H9 (cell line): Measurements from ENCODE around the gene UGT3A1. TPM values are rescaled to one million over a fixed set of nuclear protein-coding genes. Genes with fewer than 3 reads are reported as not detected.

ENCODE experiments used
- DNase-seq: peaks from one replicate; pipeline ENCODE4 v3.0.0-alpha.2; 2017
- H2AFZ ChIP-seq: one replicate; pipeline ENCODE4 v1.6.1; 2013; ENCODE audit warnings: mild to moderate bottlenecking, low read length, control low read depth, moderate library complexity
- H2AK5ac ChIP-seq: 2 replicates; pipeline ENCODE4 v1.6.1; 2013; ENCODE audit warnings: low read length, control low read depth, mixed read lengths; ENCODE audit not compliant: insufficient read length
- H2BK120ac ChIP-seq: one replicate; pipeline ENCODE4 v1.6.1; 2013; ENCODE audit warnings: low read depth, mild to moderate bottlenecking, low read length, control low read depth, inconsistent platforms; ENCODE audit not compliant: poor library complexity, severe bottlenecking
- H2BK12ac ChIP-seq: 2 replicates; pipeline ENCODE4 v1.6.1; 2013; ENCODE audit warnings: low read length, control low read depth, mixed read lengths, low read depth; ENCODE audit not compliant: insufficient read length
- H2BK15ac ChIP-seq: 2 replicates; pipeline ENCODE4 v1.6.1; 2013; ENCODE audit warnings: low read depth, low read length, control low read depth
- H2BK20ac ChIP-seq: one replicate; pipeline ENCODE4 v1.6.1; 2013; ENCODE audit warnings: low read depth, mild to moderate bottlenecking, low read length, control low read depth, inconsistent platforms; ENCODE audit not compliant: poor library complexity, severe bottlenecking
- H2BK5ac ChIP-seq: 2 replicates; pipeline ENCODE4 v1.6.1; 2013; ENCODE audit warnings: low read length, control low read depth, mixed read lengths; ENCODE audit not compliant: insufficient read length
- H3K14ac ChIP-seq: 2 replicates; pipeline ENCODE4 v1.6.1; 2013; ENCODE audit warnings: low read length, control low read depth; ENCODE audit not compliant: insufficient read depth
- H3K18ac ChIP-seq: 2 replicates; pipeline ENCODE4 v1.6.1; 2013; ENCODE audit warnings: low read depth, mild to moderate bottlenecking, mixed read lengths, low read length, control low read depth; ENCODE audit not compliant: insufficient read length
- H3K23ac ChIP-seq: 2 replicates; pipeline ENCODE4 v1.6.1; 2013; ENCODE audit warnings: low read length, control low read depth, mixed read lengths, low read depth; ENCODE audit not compliant: insufficient read length
- H3K23me2 ChIP-seq: 2 replicates; pipeline ENCODE4 v1.6.1; 2013; ENCODE audit warnings: low read depth, mild to moderate bottlenecking, mixed read lengths, low read length, control low read depth; ENCODE audit not compliant: insufficient read length, poor library complexity, severe bottlenecking
- H3K27ac ChIP-seq: 2 replicates; pipeline ENCODE4 v1.5.1; 2013; ENCODE audit warnings: low read length, control low read depth, mixed read lengths, low read depth; ENCODE audit not compliant: insufficient read length
- H3K27me3 ChIP-seq: 2 replicates; pipeline ENCODE4 v1.6.1; 2013; ENCODE audit warnings: low read length, control low read depth, inconsistent platforms; ENCODE audit not compliant: insufficient read depth
- H3K4ac ChIP-seq: 2 replicates; pipeline ENCODE4 v1.6.1; 2013; ENCODE audit warnings: low read depth, mild to moderate bottlenecking, control low read depth, inconsistent platforms, low read length, moderate library complexity
- H3K4me1 ChIP-seq: 2 replicates; pipeline ENCODE4 v1.6.1; 2013; ENCODE audit warnings: low read length, control low read depth, inconsistent platforms; ENCODE audit not compliant: insufficient read depth
- H3K4me2 ChIP-seq: 2 replicates; pipeline ENCODE4 v1.6.1; 2013; ENCODE audit warnings: low read length, control low read depth, mixed read lengths; ENCODE audit not compliant: insufficient read length, insufficient read depth
- H3K56ac ChIP-seq: 2 replicates; pipeline ENCODE4 v1.6.1; 2013; ENCODE audit warnings: low read depth, mild to moderate bottlenecking, mixed read lengths, low read length, control low read depth; ENCODE audit not compliant: insufficient read length
- H3K79me1 ChIP-seq: 2 replicates; pipeline ENCODE4 v1.6.1; 2013; ENCODE audit warnings: low read depth, mild to moderate bottlenecking, moderate library complexity, low read length, control low read depth, inconsistent platforms; ENCODE audit not compliant: insufficient read depth, poor library complexity, severe bottlenecking
- H3K79me2 ChIP-seq: 2 replicates; pipeline ENCODE4 v1.6.1; 2013; ENCODE audit warnings: low read length, control low read depth, inconsistent platforms; ENCODE audit not compliant: insufficient read depth
- H3K9ac ChIP-seq: 2 replicates; pipeline ENCODE4 v1.6.1; 2013; ENCODE audit warnings: low read length, control low read depth, mixed read lengths; ENCODE audit not compliant: insufficient read length; ENCODE audit errors: extremely low read depth
- H3K9me3 ChIP-seq: one replicate; pipeline ENCODE4 v1.6.1; 2013; ENCODE audit warnings: low read depth, low read length, inconsistent platforms; ENCODE audit not compliant: control insufficient read depth
- H3T11ph ChIP-seq: one replicate; pipeline ENCODE4 v1.6.1; 2013; ENCODE audit warnings: mild to moderate bottlenecking, low read length, control low read depth, inconsistent platforms
- H4K20me1 ChIP-seq: one replicate; pipeline ENCODE4 v1.6.1; 2013; ENCODE audit not compliant: control insufficient read depth, insufficient read length, insufficient read depth
- H4K5ac ChIP-seq: 2 replicates; pipeline ENCODE4 v1.6.1; 2013; ENCODE audit warnings: low read depth, mild to moderate bottlenecking, mixed read lengths, low read length, control low read depth; ENCODE audit not compliant: insufficient read length
- H4K8ac ChIP-seq: replicated peaks from 2 replicates; pipeline ENCODE4 v1.6.1; 2013; ENCODE audit warnings: low read length, control low read depth, mixed read lengths, low read depth; ENCODE audit not compliant: insufficient read length
- H4K91ac ChIP-seq: 2 replicates; pipeline ENCODE4 v1.6.1; 2013; ENCODE audit warnings: low read depth, mild to moderate bottlenecking, moderate library complexity, mixed read lengths, low read length, control low read depth; ENCODE audit not compliant: insufficient read length
- H3K27ac Mint-ChIP-seq, 3 experiments: 2 replicates in 2 of 3; 3 replicates in 1 of 3; pipeline ENCODE4 v1.8.0; 2020 to 2021; ENCODE audit warnings: mixed read lengths in 3 of 3, mild to moderate bottlenecking in 1 of 3, moderate library complexity in 1 of 3
- H3K27me3 Mint-ChIP-seq: 2 replicates; pipeline ENCODE4 v1.8.0; 2021; ENCODE audit warnings: low read depth, mild to moderate bottlenecking, moderate library complexity, mixed read lengths
- H3K36me3 Mint-ChIP-seq, 3 experiments: 2 replicates in 2 of 3; 3 replicates in 1 of 3; pipeline ENCODE4 v1.8.0; 2020 to 2021; ENCODE audit warnings: low read depth in 3 of 3, mixed read lengths in 3 of 3; ENCODE audit not compliant: insufficient read depth in 1 of 3
- H3K4me1 Mint-ChIP-seq, 2 experiments: 2 replicates each; pipeline ENCODE4 v1.8.0; 2020; ENCODE audit warnings: mixed read lengths in 2 of 2
- H3K4me3 Mint-ChIP-seq, 2 experiments: 2 replicates in 1 of 2; 3 replicates in 1 of 2; pipeline ENCODE4 v1.8.0; 2020 to 2021; ENCODE audit warnings: mild to moderate bottlenecking in 2 of 2, mixed read lengths in 2 of 2, moderate library complexity in 1 of 2
- H3K9me3 Mint-ChIP-seq, 2 experiments: 2 replicates in 1 of 2; 3 replicates in 1 of 2; pipeline ENCODE4 v1.8.0; 2020; ENCODE audit warnings: mild to moderate bottlenecking in 2 of 2, mixed read lengths in 2 of 2, moderate library complexity in 1 of 2
- WGBS: extraction: QIAGEN DNeasy Blood & Tissue Kit; methylation state at CpG from one replicate; pipeline ENCODE4 v1.1.7; 2013; ENCODE audit warnings: missing lambda C conversion rate, low lambda C conversion rate, mixed read lengths; ENCODE audit not compliant: insufficient read length; ENCODE audit errors: extremely low coverage; 5-methylcytosine and 5-hydroxymethylcytosine counted together
- total RNA-seq: library from RNA; stranded (reverse); gene quantifications from 2 replicates; pipeline ENCODE4 v1.2.1, GENCODE V29; 2021
- TF ChIP-seq, protein P1 (sequence below): fragments of 200-600 bp; sonication (generic); conservative IDR thresholded peaks from 3 replicates; pipeline ENCODE4 v1.8.0; 2021; ENCODE audit warnings: antibody characterized with exemption, mild to moderate bottlenecking

The UGT3A1 gene
- total RNA-seq, 1 experiment from 2014 or later: 1.8 TPM

DNA sequence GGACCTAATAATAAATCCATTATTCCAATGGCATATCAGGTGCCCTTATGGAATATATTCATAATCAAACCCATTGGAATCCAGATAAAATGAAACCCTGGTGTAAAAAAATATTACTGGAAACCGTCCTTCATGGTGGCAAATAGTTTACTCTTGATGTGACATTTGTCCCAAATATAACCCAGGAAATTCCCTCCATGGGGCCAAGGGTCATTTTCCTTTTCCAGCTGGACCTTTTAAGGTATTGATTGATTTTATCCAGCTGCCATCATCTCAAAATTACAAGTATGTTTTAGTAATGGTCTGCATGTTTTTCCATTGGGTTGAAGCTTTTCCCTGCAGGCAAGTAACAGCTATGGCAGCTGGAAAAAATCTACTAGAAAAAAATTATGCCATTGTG is 8.4 kb upstream of the UGT3A1 start:
- H3K4me3 Mint-ChIP-seq: no peak overlapping the region
- no peak overlapping the region for H2BK12ac ChIP-seq
- H3K23ac ChIP-seq: no peak overlapping the region
- H2AK5ac ChIP-seq: no peak overlapping the region
- peaks cover 3% of the 10 kb centered on the region for H3K27me3 Mint-ChIP-seq
- H3K9me3 ChIP-seq: no peaks in the 10 kb centered on the region
- no peaks in the 10 kb centered on the region for H3K27me3 ChIP-seq
- H3K79me1 ChIP-seq: no peaks in the 10 kb centered on the region
- H2BK5ac ChIP-seq: no peak overlapping the region
- no peak overlapping the region for H2AFZ ChIP-seq
- H3K9ac ChIP-seq: no peak overlapping the region
- H3K4me1 ChIP-seq: no peaks in the 10 kb centered on the region
- H3K4me1 Mint-ChIP-seq: no peaks in the 10 kb centered on the region
- H3K36me3 Mint-ChIP-seq: no peaks in the 10 kb centered on the region
- no peak overlapping the region for H2BK20ac ChIP-seq
- H3K79me2 ChIP-seq: no peaks in the 10 kb centered on the region
- H3K9me3 Mint-ChIP-seq: no peaks in the 10 kb centered on the region
- H4K8ac ChIP-seq: no peak overlapping the region
- TF ChIP-seq, protein P1, sequence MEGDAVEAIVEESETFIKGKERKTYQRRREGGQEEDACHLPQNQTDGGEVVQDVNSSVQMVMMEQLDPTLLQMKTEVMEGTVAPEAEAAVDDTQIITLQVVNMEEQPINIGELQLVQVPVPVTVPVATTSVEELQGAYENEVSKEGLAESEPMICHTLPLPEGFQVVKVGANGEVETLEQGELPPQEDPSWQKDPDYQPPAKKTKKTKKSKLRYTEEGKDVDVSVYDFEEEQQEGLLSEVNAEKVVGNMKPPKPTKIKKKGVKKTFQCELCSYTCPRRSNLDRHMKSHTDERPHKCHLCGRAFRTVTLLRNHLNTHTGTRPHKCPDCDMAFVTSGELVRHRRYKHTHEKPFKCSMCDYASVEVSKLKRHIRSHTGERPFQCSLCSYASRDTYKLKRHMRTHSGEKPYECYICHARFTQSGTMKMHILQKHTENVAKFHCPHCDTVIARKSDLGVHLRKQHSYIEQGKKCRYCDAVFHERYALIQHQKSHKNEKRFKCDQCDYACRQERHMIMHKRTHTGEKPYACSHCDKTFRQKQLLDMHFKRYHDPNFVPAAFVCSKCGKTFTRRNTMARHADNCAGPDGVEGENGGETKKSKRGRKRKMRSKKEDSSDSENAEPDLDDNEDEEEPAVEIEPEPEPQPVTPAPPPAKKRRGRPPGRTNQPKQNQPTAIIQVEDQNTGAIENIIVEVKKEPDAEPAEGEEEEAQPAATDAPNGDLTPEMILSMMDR: no peak
- H3K14ac ChIP-seq: no peak overlapping the region
- H3T11ph ChIP-seq: no peak overlapping the region
- H3K4me2 ChIP-seq: no peak overlapping the region
- H2BK15ac ChIP-seq: no peak overlapping the region
- H3K4ac ChIP-seq: no peak overlapping the region
- no peak overlapping the region for H4K5ac ChIP-seq
- H3K18ac ChIP-seq: no peak overlapping the region
- H2BK120ac ChIP-seq: no peak overlapping the region
- no peak overlapping the region for H3K27ac ChIP-seq
- H4K20me1 ChIP-seq: no peaks in the 10 kb centered on the region
- no CpG with 5 or more reads among the region's 1 CpG for WGBS
- H3K23me2 ChIP-seq: no peaks in the 10 kb centered on the region
- no peak overlapping the region for H3K56ac ChIP-seq
- H3K27ac Mint-ChIP-seq: no peak overlapping the region
- DNase-seq: no peak
- H4K91ac ChIP-seq: no peak overlapping the region
